ENCODE measurements around the gene MAPK10. TPM values are rescaled to one million over a fixed set of nuclear protein-coding genes. Genes with fewer than 3 reads are reported as not detected.

MAPK10 gene
- total RNA-seq, 1 donor from 2014 or later: 92.6 TPM

DNA sequence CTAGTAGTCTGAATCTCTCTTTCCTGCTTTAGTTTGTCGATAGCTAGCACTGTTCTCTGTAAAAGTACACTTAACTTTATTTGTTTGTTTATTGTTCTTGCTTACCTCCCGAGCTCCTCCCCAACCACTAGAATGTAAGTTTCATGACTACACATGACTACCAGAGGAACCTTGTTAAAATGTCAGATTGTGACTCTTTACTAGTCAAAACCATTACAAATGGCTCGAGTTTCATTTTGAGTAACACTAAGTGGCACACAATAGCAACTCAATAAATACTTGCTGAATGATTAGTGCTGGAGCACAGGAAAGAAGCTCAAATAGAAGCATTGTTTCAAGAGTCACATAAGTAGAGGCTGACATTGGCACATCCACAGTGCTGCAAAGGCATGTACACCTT is 116.1 kb downstream of the MAPK10 start:
- Mint-ChIP-seq H3K9me3 (ENCODE audit: unreplicated experiment) (peaks cover 12% of the 10 kb centered on the region), H3K4me3 (ENCODE audit: unreplicated experiment) (no peak overlapping the region), H3K36me3 (ENCODE audit: unreplicated experiment) (peaks cover 6% of the 10 kb centered on the region), H3K27ac (ENCODE audit: unreplicated experiment) (no peak overlapping the region), H3K27me3 (ENCODE audit: unreplicated experiment) (no peaks in the 10 kb centered on the region), H3K4me1 (ENCODE audit: low read depth, unreplicated experiment) (no peaks in the 10 kb centered on the region)
- DNase-seq: no peak
- TF ChIP-seq, protein P1, sequence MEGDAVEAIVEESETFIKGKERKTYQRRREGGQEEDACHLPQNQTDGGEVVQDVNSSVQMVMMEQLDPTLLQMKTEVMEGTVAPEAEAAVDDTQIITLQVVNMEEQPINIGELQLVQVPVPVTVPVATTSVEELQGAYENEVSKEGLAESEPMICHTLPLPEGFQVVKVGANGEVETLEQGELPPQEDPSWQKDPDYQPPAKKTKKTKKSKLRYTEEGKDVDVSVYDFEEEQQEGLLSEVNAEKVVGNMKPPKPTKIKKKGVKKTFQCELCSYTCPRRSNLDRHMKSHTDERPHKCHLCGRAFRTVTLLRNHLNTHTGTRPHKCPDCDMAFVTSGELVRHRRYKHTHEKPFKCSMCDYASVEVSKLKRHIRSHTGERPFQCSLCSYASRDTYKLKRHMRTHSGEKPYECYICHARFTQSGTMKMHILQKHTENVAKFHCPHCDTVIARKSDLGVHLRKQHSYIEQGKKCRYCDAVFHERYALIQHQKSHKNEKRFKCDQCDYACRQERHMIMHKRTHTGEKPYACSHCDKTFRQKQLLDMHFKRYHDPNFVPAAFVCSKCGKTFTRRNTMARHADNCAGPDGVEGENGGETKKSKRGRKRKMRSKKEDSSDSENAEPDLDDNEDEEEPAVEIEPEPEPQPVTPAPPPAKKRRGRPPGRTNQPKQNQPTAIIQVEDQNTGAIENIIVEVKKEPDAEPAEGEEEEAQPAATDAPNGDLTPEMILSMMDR (IDR thresholded peaks at IDR 0.05; ENCODE audit: partially characterized antibody, unreplicated experiment): no peak

DNA sequence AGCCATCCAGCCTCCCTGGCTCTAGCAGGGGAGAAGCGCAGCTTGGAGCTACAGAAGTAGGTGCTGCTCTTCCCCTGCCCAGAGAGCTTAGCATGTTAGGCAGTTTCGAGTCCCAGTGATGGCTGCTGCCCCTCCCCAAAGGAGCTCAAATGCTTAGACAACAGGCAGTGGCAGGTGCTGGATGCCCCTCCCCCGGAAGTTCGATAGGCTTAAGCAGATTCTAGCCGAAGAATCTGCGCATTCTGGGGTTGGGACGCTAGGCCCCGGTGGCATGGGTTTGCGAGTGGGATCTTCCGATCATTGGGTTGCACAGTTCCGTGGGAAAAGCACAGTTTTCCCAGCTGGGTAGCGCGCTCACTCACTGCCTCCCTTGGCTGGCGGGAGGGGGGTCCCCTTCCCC is 117.2 kb downstream of the MAPK10 start:
- H3K27me3 Mint-ChIP-seq (ENCODE audit: unreplicated experiment): peaks cover 2% of the 10 kb centered on the region
- TF ChIP-seq, protein P1 (IDR thresholded peaks at IDR 0.05; ENCODE audit: partially characterized antibody, unreplicated experiment): no peak
- H3K27ac Mint-ChIP-seq (ENCODE audit: unreplicated experiment): no peak overlapping the region
- peaks cover 12% of the 10 kb centered on the region for H3K9me3 Mint-ChIP-seq (ENCODE audit: unreplicated experiment)
- peaks cover 11% of the 10 kb centered on the region for H3K36me3 Mint-ChIP-seq (ENCODE audit: unreplicated experiment)
- no peak for DNase-seq
- H3K4me1 Mint-ChIP-seq (ENCODE audit: low read depth, unreplicated experiment): no peaks in the 10 kb centered on the region
- H3K4me3 Mint-ChIP-seq (ENCODE audit: unreplicated experiment): no peak overlapping the region

DNA sequence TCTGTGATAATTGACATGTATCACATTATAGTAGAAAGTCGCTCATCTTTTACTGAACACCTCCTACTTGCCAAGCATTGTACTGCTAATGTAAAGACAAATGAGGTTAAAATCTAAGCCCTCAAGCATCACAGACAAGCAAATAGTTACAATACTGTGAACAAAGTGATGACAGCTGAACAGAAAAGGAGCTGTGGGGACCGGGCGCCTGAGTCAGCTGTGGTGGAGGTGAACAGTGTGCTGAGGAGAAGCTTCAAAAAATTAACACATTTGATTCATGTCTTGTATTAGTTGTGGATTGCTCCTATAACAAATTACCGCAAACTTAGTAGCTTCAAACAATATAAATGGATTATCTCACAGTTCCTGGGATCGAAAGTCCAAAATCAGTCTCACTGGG is 124.3 kb downstream of the MAPK10 start:
- peaks cover 5% of the 10 kb centered on the region for H3K36me3 Mint-ChIP-seq (ENCODE audit: unreplicated experiment)
- no peak overlapping the region for H3K27ac Mint-ChIP-seq (ENCODE audit: unreplicated experiment)
- H3K4me3 Mint-ChIP-seq (ENCODE audit: unreplicated experiment): no peak overlapping the region
- no peaks in the 10 kb centered on the region for H3K4me1 Mint-ChIP-seq (ENCODE audit: low read depth, unreplicated experiment)
- H3K27me3 Mint-ChIP-seq (ENCODE audit: unreplicated experiment): peaks cover 4% of the 10 kb centered on the region
- DNase-seq: no peak
- TF ChIP-seq, protein P1 (IDR thresholded peaks at IDR 0.05; ENCODE audit: partially characterized antibody, unreplicated experiment): no peak
- H3K9me3 Mint-ChIP-seq (ENCODE audit: unreplicated experiment): peaks cover 8% of the 10 kb centered on the region

DNA sequence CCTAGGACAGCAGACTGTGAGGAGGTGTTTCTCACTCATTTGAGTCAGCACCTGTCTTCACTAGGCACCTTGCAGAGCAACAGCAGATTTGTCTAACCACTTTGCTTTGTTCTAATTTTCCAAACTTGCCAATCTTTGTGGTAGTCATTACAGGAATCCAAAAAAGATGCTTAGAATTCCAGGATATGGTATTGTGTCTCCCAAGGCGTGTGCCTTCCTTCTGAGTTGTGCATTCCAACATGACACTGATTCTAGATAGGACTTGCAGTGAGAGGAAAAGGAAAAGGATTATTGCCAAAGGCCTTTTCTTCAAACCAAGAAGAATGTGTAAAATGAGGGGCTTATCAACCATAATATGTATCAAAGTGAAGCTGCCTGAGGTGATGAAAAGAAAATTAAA is 126.2 kb downstream of the MAPK10 start:
- Mint-ChIP-seq H3K9me3 (ENCODE audit: unreplicated experiment) (peaks cover 3% of the 10 kb centered on the region), H3K27ac (ENCODE audit: unreplicated experiment) (no peak overlapping the region), H3K4me3 (ENCODE audit: unreplicated experiment) (no peak overlapping the region), H3K36me3 (ENCODE audit: unreplicated experiment) (peaks cover 5% of the 10 kb centered on the region), H3K4me1 (ENCODE audit: low read depth, unreplicated experiment) (no peaks in the 10 kb centered on the region), H3K27me3 (ENCODE audit: unreplicated experiment) (peaks cover 4% of the 10 kb centered on the region)
- DNase-seq: no peak
- TF ChIP-seq, protein P1 (IDR thresholded peaks at IDR 0.05; ENCODE audit: partially characterized antibody, unreplicated experiment): no peak

DNA sequence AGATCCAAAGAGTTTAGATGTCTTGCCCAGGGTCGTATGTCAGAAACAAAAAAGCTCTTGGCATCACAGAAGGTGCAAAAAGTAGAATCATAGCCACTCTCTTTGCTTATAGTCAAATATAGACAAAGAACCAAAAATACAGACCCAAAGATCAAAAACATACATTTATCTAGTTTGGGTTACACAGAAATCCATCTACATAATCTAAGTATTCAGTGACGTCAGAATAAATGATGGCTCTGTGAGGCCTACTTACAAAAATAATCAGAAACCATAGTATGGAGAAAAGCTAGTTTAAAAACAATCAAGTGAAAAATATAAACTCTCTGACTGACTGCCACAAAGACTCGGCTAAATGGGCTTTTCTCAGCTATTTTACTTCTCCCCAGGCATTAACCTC is 126.8 kb downstream of the MAPK10 start:
- Mint-ChIP-seq H3K27ac (ENCODE audit: unreplicated experiment) (no peak overlapping the region), H3K27me3 (ENCODE audit: unreplicated experiment) (peaks cover 1% of the 10 kb centered on the region)

More for the DNA sequence above, 126.8 kb downstream of the MAPK10 start:
- Mint-ChIP-seq H3K4me3 (ENCODE audit: unreplicated experiment) (no peak overlapping the region), H3K4me1 (ENCODE audit: low read depth, unreplicated experiment) (no peaks in the 10 kb centered on the region), H3K9me3 (ENCODE audit: unreplicated experiment) (peaks cover 3% of the 10 kb centered on the region), H3K36me3 (ENCODE audit: unreplicated experiment) (peaks cover 4% of the 10 kb centered on the region)
- DNase-seq: no peak
- TF ChIP-seq, protein P1 (IDR thresholded peaks at IDR 0.05; ENCODE audit: partially characterized antibody, unreplicated experiment): no peak

Measured in glutamatergic neuron (in vitro differentiated cells).